ENCODE measurements around the gene STOML1. TPM values are rescaled to one million over a fixed set of nuclear protein-coding genes. Genes with fewer than 3 reads are reported as not detected.

Gene STOML1
- total RNA-seq (2014; rRNA removed; shearing (Covaris generic); ENCODE audit: low replicate concordance), result 45.3 and 53.1 TPM in 2 replicates

GRCh38 chr15:73991726-73992593 is at the start of gene STOML1:
Gene STOML1, minus strand, starts transcription at chr15:73992295. Its CDS starts 72 bp downstream, at chr15:73992223.
- H3K4me3 ChIP-seq, result peak within 1 kb of the TSS; percentile 82
- no peaks in the 10 kb centered on the region for H3K9me3 ChIP-seq
- no peaks in the 10 kb centered on the region for H3K27me3 ChIP-seq
- DNase-seq, result peak; percentile 97
- H3K36me3 ChIP-seq, result peaks cover 37% of the 10 kb centered on the region

GRCh38 chr15:74041311-74041756 is 49.2 kb upstream of the STOML1 start:
- no peak for DNase-seq
- Histone ChIP-seq H3K9me3 (no peaks in the 10 kb centered on the region), H3K36me3 (peaks cover 47% of the 10 kb centered on the region), H3K27me3 (no peaks in the 10 kb centered on the region), H3K4me3 (no peak overlapping the region)

DNA sequence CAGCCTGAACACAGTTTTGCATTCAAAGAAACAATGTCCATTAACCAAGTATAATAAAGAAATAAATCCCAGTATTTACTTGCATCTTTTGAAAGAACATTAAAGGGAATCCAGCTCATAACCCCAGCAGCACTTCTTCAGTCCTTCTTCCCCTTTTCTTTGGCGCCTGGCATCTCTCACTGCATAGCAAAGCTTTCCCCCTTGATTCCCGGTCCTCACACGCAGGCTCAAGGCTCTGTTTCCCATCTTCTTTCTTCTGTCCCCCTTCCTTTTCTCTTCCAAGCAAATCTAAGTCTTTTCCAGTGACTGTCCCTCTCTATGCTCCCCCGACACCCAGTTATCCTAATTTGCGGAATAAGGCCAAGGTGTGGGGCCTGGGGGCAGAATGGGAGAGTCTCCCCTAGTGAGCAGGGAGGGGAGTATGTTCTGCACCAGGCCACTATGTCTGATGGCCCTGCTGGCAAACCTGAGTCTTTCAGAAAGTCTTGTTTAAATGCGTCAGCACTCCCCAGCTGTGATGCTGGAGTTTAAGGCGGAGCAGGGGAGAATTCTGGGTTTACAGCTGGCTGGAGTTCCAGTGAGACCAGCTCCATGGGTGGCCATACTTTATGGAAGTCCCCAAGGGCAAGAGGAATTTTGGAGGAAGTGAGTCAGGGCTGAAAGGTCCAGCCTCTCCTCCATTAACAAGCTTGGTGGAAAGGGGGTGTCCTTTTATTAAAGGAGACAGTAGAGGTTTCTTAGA is 48.2 kb upstream of the STOML1 start:
- H3K9me3 ChIP-seq, result no peaks in the 10 kb centered on the region
- no peak overlapping the region for H3K4me3 ChIP-seq

GRCh38 chr15:74039656-74040010 is 47.5 kb upstream of the STOML1 start:
- peaks cover 64% of the 10 kb centered on the region for H3K36me3 ChIP-seq
- H3K9me3 ChIP-seq, result no peaks in the 10 kb centered on the region
- DNase-seq, result no peak
- no peak overlapping the region for H3K4me3 ChIP-seq
- H3K27me3 ChIP-seq, result no peaks in the 10 kb centered on the region

More for the DNA sequence above, 48.2 kb upstream of the STOML1 start:
- Histone ChIP-seq H3K36me3 (peaks cover 57% of the 10 kb centered on the region), H3K27me3 (no peaks in the 10 kb centered on the region)
- peak; percentile 80 for DNase-seq

- no peak overlapping the region for H3K4me3 ChIP-seq
- H3K9me3 ChIP-seq, result no peaks in the 10 kb centered on the region
- H3K27me3 ChIP-seq, result no peaks in the 10 kb centered on the region
- no peak for DNase-seq
- H3K36me3 ChIP-seq, result peaks cover 65% of the 10 kb centered on the region
Measured at GRCh38 chr15:74038707-74039655, 46.9 kb upstream of the STOML1 start.

DNA sequence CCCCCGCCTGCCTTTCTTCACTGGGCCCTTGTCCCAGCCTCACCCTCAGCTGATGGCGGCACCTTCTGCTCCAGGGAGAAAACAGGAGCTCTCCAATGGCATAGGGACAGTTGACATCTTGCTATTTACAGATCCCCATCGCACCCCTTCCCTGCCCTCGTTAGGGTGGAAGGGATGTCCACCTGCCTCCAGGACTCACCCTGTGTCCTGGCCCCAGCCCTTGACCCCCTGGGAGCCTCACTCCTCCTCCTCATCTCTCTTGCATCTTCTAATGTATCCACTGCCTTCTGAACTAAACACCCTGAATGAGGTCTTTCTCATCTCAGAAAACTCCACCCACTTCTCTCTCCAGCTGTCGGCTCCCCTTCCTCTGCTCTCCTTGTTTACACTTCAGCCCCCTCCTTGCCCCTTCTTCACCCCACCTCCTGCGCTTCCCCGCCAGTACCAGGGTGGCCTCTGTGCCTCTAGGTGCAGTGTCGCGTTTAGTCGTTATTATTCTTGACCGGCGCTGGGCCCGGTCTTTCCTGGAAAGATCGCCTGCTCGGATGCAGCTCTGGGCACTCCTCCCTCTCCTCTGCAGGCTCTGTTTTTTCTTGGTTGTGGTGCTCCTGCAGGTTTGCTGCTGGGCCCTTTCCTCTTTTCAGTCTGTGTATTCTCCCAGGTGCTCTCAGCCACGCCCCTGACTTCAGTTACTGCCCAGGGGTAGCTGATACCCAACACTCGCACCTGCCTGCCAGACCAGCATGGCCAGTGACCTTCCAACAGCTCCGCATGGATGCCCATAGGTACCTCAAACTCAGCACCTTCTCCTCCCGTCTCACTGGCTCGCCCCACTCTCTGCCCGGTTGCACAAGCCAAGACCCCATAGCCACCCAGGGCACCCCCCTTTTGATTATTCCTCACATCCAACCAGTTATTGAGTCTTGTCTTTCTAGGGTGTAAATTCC is 45.3 kb upstream of the STOML1 start:
- no peaks in the 10 kb centered on the region for H3K27me3 ChIP-seq
- H3K36me3 ChIP-seq, result peaks cover 76% of the 10 kb centered on the region
- DNase-seq, result no peak
- H3K4me3 ChIP-seq, result no peak overlapping the region
- H3K9me3 ChIP-seq, result no peaks in the 10 kb centered on the region

GRCh38 chr15:74036271-74037170 is 44.4 kb upstream of the STOML1 start:
- Histone ChIP-seq H3K4me3 (no peak overlapping the region), H3K9me3 (no peaks in the 10 kb centered on the region), H3K36me3 (peaks cover 81% of the 10 kb centered on the region), H3K27me3 (no peaks in the 10 kb centered on the region)
- peak; percentile 52 for DNase-seq

GRCh38 chr15:74035121-74036017 is 43.3 kb upstream of the STOML1 start:
- H3K9me3 ChIP-seq, result no peaks in the 10 kb centered on the region
- peaks cover 75% of the 10 kb centered on the region for H3K36me3 ChIP-seq
- no peaks in the 10 kb centered on the region for H3K27me3 ChIP-seq
- no peak for DNase-seq
- no peak overlapping the region for H3K4me3 ChIP-seq

- DNase-seq, result no peak
- no peaks in the 10 kb centered on the region for H3K27me3 ChIP-seq
- no peak overlapping the region for H3K4me3 ChIP-seq
- peaks cover 76% of the 10 kb centered on the region for H3K36me3 ChIP-seq
- H3K9me3 ChIP-seq, result no peaks in the 10 kb centered on the region
Measured at GRCh38 chr15:74034206-74034755, 42.2 kb upstream of the STOML1 start.

GRCh38 chr15:74032606-74033561 is 40.8 kb upstream of the STOML1 start:
- Histone ChIP-seq H3K4me3 (no peak overlapping the region), H3K36me3 (peaks cover 85% of the 10 kb centered on the region), H3K27me3 (no peaks in the 10 kb centered on the region), H3K9me3 (no peaks in the 10 kb centered on the region)
- no peak for DNase-seq

- peaks cover 85% of the 10 kb centered on the region for H3K36me3 ChIP-seq
- no peak for DNase-seq
- H3K27me3 ChIP-seq, result no peaks in the 10 kb centered on the region
Measured at GRCh38 chr15:74032046-74032445, 40.0 kb upstream of the STOML1 start.

GRCh38 chr15:74028646-74029045 is 36.6 kb upstream of the STOML1 start:
- no peaks in the 10 kb centered on the region for H3K9me3 ChIP-seq
- no peak for DNase-seq
- H3K4me3 ChIP-seq, result no peak overlapping the region
- no peaks in the 10 kb centered on the region for H3K27me3 ChIP-seq
- peaks cover 83% of the 10 kb centered on the region for H3K36me3 ChIP-seq

More at GRCh38 chr15:74032046-74032445, 40.0 kb upstream of the STOML1 start:
- H3K4me3 ChIP-seq, result no peak overlapping the region
- no peaks in the 10 kb centered on the region for H3K9me3 ChIP-seq

DNA sequence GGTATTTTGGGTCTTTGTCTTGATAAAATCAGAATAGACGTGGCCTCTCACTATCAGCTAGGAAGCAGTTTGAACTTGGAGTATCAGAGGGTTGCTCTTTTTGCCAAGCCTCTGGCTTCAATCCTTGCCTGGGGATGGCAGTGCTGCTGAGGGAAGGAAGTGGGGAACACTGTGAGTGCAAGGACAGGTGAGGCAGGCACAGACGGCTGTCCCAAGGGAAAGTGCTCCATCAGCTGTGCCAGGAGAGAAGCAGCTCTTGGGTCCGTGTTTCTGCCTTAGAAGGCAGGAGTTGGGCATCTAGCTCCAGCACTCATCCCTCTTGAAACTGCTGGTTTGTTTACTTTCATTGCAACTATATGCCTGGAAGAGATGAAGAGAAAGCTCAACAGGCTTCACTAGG is 35.6 kb upstream of the STOML1 start:
- Histone ChIP-seq H3K9me3 (no peaks in the 10 kb centered on the region), H3K4me3 (no peak overlapping the region), H3K27me3 (no peaks in the 10 kb centered on the region), H3K36me3 (peaks cover 81% of the 10 kb centered on the region)
- no peak for DNase-seq

Data from MG63 (cell line).